Thyroid gland (tissue), 4 donors: ENCODE data around the gene SPTBN1. TPM values are rescaled to one million over a fixed set of nuclear protein-coding genes. Genes with fewer than 3 reads are reported as not detected.

Source experiments
- DNase-seq, 2 donors: peaks; one replicate each; pipeline ENCODE4 v3.0.0-alpha.2; 2019
- H3K27ac ChIP-seq, 3 donors: fragments of 200-600 bp; sonication (generic); 1 replicate in 2 of 3; 2 replicates in 1 of 3; pipeline ENCODE4 v1.5.1; 2016 to 2019; ENCODE audit warnings: mild to moderate bottlenecking in 1 of 3, moderate library complexity in 1 of 3
- H3K27me3 ChIP-seq: fragments of 200-600 bp; sonication (generic); one replicate; pipeline ENCODE4 v1.5.1; 2019
- H3K36me3 ChIP-seq, 2 donors: fragments of 200-600 bp; sonication (generic); one replicate each; pipeline ENCODE4 v1.5.1; 2016 to 2019
- H3K4me1 ChIP-seq, 2 donors: fragments of 200-600 bp; sonication (generic); one replicate each; pipeline ENCODE4 v1.5.1; 2017 to 2019
- H3K4me3 ChIP-seq, 3 donors: fragments of 200-600 bp; sonication (generic); replicated peaks in 1 of 3; 1 replicate in 2 of 3; 2 replicates in 1 of 3; pipeline ENCODE4 v1.5.1; 2016; ENCODE audit warnings: mild to moderate bottlenecking in 1 of 3
- H3K9me3 ChIP-seq: fragments of 200-600 bp; sonication (generic); one replicate; pipeline ENCODE4 v1.5.1; 2017
- CTCF ChIP-seq, 6 experiments: fragments of 200-600 bp in 3 of 6; fragments of 450-650 bp in 3 of 6; sonication (generic) in 3 of 6; IDR thresholded peaks; one replicate each; pipeline ENCODE4 v1.5.1; 2016 to 2019; ENCODE audit warnings: antibody characterized with exemption in 6 of 6, mild to moderate bottlenecking in 2 of 6, inconsistent platforms in 1 of 6, moderate library complexity in 1 of 6
- POLR2A ChIP-seq, 2 donors: fragments of 450-650 bp; IDR thresholded peaks; one replicate each; pipeline ENCODE4 v1.6.1; 2017; ENCODE audit warnings: antibody characterized with exemption in 2 of 2, mild to moderate bottlenecking in 2 of 2, moderate library complexity in 1 of 2
- WGBS, 2 donors: methylation state at CpG; one replicate each; pipeline ENCODE4 v1.1.5; 2017; 5-methylcytosine and 5-hydroxymethylcytosine counted together
- intact Hi-C: fragments of 100-400 bp; cut with DNase I; formaldehyde crosslinking; loops from one replicate; pipeline ENCODE4 v1.15.1; 2023
- total RNA-seq, 4 donors: library from RNA; depleted of rRNA; stranded (reverse); fragments of >200 nt; gene quantifications; one replicate each; pipeline ENCODE4 v1.2.3, GENCODE V29; 2016

Gene SPTBN1
- total RNA-seq, 4 donors from 2014 or later, result 381 to 513 (median 419) TPM

- peak overlapping the region in 1 of 3 donors; percentile 50 for H3K27ac ChIP-seq
- peaks cover 23 to 67% of the 10 kb centered on the region in 2 donors for H3K4me1 ChIP-seq
These were observed 40.8 kb downstream of the SPTBN1 start for GRCh38 chr2:54496920-54497319.

GRCh38 chr2:54497763-54498680, 41.9 kb downstream of the SPTBN1 start:
- H3K9me3 ChIP-seq, result no peaks in the 10 kb centered on the region
- no peaks in the 10 kb centered on the region for H3K36me3 ChIP-seq
- no peaks in the 10 kb centered on the region for H3K27me3 ChIP-seq
- no peak overlapping the region for H3K4me3 ChIP-seq
- peak overlapping the region in 2 of 3 donors; percentile 25 to 50 for H3K27ac ChIP-seq
- peak in 1 of 2 donors; percentile 33 for DNase-seq
- peaks cover 28 to 68% of the 10 kb centered on the region in 2 donors for H3K4me1 ChIP-seq
- intact Hi-C loops, result no loop called here
- TF ChIP-seq CTCF (IDR thresholded peaks at IDR 0.05) (peak in 4 of 6 experiments; percentile 12 to 39 (median 20)), POLR2A (IDR thresholded peaks at IDR 0.05) (no peak)
- 68 to 69% methylated on average over 8 of the region's 8 CpGs for WGBS, 2 donors

More at GRCh38 chr2:54496920-54497319, 40.8 kb downstream of the SPTBN1 start:
- Histone ChIP-seq H3K27me3 (no peaks in the 10 kb centered on the region), H3K36me3 (no peaks in the 10 kb centered on the region), H3K9me3 (no peaks in the 10 kb centered on the region), H3K4me3 (no peak overlapping the region)
- TF ChIP-seq POLR2A (IDR thresholded peaks at IDR 0.05) (no peak), CTCF (IDR thresholded peaks at IDR 0.05) (no peak)
- DNase-seq, result no peak
- intact Hi-C loops, result no loop called here
- 74 to 77% methylated on average over 4 of the region's 4 CpGs for WGBS, 2 donors

- no peaks in the 10 kb centered on the region for H3K36me3 ChIP-seq
- intact Hi-C loops, result no loop called here
- no peak overlapping the region for H3K4me3 ChIP-seq
- H3K9me3 ChIP-seq, result no peaks in the 10 kb centered on the region
- peak overlapping the region in 2 of 3 donors; percentile 52 to 70 for H3K27ac ChIP-seq
- H3K4me1 ChIP-seq, result peaks cover 40 to 72% of the 10 kb centered on the region in 2 donors
- H3K27me3 ChIP-seq, result no peaks in the 10 kb centered on the region
- TF ChIP-seq POLR2A (IDR thresholded peaks at IDR 0.05) (no peak), CTCF (IDR thresholded peaks at IDR 0.05) (no peak)
- no peak for DNase-seq
- 63 to 64% methylated on average over 2 of the region's 2 CpGs for WGBS, 2 donors
These were observed 43.5 kb downstream of the SPTBN1 start for GRCh38 chr2:54499661-54500060.

GRCh38 chr2:54500404-54501205, 44.5 kb downstream of the SPTBN1 start:
- Histone ChIP-seq H3K27ac (peak overlapping the region in 2 of 3 donors; percentile 52 to 70), H3K4me3 (no peak overlapping the region), H3K9me3 (no peaks in the 10 kb centered on the region), H3K36me3 (no peaks in the 10 kb centered on the region), H3K4me1 (peaks cover 49 to 81% of the 10 kb centered on the region in 2 donors), H3K27me3 (no peaks in the 10 kb centered on the region)
- WGBS, 2 donors, result 76 to 77% methylated on average over 8 of the region's 8 CpGs
- DNase-seq, result no peak
- no peak for TF ChIP-seq POLR2A (IDR thresholded peaks at IDR 0.05)
- no peak for TF ChIP-seq CTCF (IDR thresholded peaks at IDR 0.05)
- intact Hi-C loops, result no loop called here
